AG09319 (cell line): ENCODE data around the gene TMEM203.

Experiments used
- DNase-seq: peaks from one replicate; pipeline ENCODE4 v3.0.0-alpha.2; 2010; ENCODE audit warnings: low read depth; ENCODE audit errors: extremely low read depth
- TF ChIP-seq, protein P1 (sequence below): IDR thresholded peaks from 2 replicates; pipeline ENCODE4 v1.5.1; 2011; ENCODE audit warnings: low read depth, mild to moderate bottlenecking, inconsistent platforms, low read length, moderate library complexity

TMEM203 gene

DNA sequence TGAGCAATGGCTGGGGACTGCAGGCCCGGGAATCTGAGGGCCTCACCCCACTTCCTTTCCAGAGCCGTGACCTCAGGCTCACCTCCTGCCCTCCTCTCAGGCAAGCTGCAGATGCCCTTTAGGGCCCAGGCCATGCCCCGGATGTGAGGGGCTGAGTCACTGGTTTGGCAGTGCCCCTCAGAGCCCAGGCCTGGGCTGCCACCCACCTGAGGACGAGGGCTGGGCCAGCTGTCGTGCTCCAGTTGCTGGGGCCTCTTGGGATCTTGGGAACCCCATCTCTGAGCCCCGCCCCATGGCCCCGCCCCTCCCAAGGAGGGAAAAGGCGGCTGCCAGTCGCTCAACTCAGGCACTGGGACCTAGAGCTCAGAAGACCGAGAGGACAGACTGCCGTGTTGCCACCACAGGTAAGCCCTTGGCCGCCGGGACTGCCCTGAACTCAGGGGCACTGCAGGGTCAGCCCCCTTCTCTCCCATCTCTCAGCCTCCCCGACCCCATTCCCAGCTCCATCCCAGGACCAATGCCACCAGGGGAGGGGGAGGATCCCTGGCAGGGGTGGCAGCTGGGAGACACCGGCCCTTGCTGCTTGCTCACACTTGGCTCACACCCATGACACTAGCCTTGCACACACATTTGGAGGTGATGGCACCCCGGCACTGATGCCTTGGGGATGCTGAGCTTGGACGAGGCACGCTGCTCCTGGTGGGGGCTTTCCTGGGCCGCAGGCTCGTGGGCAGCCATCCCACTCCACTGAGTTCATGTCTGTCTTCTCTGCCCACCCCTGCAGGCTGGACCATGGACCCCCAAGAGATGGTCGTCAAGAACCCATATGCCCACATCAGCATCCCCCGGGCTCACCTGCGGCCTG is 19.6 kb upstream of the TMEM203 start, which contains the start of gene CYSRT1:
Gene CYSRT1, plus strand, starts transcription at position 345 of the 865 bp plus-strand sequence. Its CDS starts 448 bp downstream, at position 793.
- TF ChIP-seq, protein P1, sequence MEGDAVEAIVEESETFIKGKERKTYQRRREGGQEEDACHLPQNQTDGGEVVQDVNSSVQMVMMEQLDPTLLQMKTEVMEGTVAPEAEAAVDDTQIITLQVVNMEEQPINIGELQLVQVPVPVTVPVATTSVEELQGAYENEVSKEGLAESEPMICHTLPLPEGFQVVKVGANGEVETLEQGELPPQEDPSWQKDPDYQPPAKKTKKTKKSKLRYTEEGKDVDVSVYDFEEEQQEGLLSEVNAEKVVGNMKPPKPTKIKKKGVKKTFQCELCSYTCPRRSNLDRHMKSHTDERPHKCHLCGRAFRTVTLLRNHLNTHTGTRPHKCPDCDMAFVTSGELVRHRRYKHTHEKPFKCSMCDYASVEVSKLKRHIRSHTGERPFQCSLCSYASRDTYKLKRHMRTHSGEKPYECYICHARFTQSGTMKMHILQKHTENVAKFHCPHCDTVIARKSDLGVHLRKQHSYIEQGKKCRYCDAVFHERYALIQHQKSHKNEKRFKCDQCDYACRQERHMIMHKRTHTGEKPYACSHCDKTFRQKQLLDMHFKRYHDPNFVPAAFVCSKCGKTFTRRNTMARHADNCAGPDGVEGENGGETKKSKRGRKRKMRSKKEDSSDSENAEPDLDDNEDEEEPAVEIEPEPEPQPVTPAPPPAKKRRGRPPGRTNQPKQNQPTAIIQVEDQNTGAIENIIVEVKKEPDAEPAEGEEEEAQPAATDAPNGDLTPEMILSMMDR = no peak
- DNase-seq = no peak

DNA sequence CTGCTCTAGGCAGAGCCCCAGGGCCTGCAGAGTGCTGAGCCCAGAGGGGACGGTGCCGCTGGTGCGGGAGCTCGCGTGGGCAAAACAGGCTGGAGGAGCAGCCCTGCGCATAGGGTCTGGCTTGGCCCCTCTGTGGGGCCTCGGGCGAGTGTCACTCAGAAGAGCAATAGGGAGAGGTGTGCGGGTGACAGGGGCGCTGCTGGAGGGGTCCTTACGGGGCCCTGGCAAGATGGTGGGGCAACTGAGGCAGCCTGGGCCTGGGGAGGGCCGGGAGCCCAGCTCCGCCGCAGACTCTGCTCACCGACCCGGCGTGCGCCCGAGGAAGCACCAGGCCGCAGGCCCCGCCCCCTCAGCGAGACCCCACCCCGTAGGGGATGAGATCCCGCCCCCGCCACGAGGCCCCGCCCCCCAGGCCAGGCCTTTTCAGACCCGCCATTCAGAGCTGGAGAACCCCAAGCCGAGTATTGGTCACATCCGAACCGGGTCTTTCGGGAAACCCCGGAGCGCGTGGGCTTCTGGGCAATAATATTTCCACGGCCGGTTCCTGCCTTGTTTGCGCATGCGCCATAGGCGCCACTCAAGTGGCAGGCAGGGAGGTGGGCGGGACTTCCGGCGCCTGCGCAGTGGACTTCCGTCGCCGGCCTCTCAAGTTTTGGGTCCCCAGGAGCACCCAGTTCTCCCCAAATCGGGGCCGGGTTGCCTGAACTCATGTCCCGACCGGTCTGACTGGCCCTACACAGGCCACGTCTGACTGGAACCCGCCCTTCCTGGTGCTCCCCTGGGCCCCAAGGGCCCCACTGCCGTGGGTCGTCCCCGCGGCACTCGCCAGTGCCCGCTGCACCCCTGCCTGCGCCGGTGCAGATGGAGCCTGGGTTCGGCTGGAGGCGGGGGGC is 17.9 kb upstream of the TMEM203 start:
- DNase-seq = peak; percentile 96
- TF ChIP-seq, protein P1 = no peak

DNA sequence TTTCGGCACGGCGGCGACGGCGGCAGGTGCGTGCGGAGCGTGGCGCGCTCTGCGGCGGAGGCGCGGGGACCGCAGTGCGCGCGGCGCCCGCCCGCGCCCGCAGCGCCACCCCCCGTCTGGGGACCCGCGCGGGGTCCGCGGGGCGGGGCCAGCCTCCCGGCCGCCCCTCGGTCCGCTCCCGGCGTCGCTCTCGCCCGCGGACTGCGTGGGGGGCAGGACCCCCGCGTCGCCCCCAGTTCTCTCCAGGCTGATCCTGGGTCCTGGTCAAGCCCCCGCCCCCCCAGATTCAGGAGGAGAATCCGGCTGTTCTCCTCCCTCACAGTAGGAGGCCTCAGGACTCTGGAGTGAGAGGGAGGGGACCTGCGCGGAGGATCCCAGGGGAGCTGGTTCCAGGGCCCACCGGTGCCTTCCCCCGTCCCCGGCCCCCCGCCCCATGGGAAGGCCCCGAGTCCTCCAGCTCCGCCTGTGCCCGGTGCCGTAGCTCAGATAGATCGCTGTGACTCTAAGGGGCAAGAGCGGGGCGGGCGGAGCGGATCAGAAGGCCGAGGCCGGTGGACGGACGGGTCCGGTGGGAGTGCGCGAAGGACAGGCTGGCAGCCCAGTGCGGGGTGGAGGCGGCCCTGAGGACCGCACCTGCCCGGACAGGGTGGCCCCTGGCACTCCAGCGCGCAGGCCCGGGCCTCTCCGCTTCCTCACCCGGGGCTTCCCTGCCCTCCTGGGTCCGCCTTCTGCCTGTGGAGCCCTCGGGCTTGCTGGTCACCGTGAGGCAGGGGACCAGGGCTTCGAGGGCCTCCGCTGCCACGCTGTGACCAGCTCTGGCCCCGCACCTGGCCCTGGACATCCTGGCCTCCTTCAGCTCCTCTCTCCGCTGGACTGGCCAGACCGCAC is 17.0 kb upstream of the TMEM203 start, which contains the start of gene RNF208:
Gene RNF208, minus strand, starts transcription at position 51 of the 888 bp plus-strand sequence. CDS start 1,028 bp downstream, outside the sequence.
- TF ChIP-seq, protein P1 = no peak
- DNase-seq = no peak

DNA sequence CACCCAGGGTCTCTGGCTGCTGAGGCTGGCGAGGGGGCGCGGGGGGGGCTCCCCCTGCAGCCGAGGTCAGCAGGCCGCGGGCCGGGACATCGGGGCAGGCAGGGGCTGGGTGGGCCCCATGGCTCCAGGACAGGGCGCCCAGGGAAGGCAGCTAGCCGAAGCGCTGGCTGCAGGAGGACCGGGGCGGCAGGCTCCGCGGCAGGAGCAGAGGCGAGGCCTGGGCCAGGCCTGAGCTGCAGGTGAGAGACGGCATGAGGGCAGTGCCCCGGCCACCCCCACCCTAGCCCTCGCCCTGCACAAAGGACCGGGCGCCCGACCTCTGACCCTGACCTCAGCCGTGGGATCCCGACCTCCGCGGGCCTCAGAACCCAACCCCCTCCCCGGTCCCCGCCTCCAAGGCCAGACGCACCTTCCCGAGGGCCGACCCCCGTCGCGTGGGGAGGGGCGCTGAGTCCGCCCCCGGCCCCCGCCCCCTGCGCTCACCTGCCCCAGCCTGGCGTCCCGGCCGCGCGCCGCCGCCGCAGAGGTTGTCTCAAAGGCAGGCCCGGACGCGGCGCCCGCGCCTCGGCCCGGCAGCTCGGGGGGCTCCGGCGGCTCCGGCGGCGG is 16.2 kb upstream of the TMEM203 start:
- no peak for DNase-seq
- TF ChIP-seq, protein P1 = no peak

DNA sequence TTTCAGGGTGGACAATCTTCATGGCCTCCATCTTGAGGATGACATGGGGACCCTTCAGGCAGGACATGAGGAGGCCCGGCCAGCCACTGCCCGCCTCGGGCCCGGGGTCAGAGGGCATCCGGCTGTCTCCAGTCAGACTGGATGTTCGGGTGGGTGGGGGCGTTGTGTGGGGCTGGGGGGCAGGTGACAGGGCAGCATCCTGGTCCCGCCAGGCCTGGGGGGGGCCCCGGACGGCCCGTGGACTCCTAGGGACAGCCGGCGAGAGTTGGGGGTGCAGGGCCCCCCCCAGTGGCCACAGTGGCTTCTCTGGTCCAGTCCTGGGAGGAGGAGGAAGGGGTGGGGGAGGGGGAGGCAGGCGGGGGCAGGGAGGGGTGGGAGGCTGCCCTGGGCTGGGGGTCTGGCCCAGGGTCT is 15.7 kb upstream of the TMEM203 start:
- no peak for DNase-seq
- TF ChIP-seq, protein P1 = no peak

DNA sequence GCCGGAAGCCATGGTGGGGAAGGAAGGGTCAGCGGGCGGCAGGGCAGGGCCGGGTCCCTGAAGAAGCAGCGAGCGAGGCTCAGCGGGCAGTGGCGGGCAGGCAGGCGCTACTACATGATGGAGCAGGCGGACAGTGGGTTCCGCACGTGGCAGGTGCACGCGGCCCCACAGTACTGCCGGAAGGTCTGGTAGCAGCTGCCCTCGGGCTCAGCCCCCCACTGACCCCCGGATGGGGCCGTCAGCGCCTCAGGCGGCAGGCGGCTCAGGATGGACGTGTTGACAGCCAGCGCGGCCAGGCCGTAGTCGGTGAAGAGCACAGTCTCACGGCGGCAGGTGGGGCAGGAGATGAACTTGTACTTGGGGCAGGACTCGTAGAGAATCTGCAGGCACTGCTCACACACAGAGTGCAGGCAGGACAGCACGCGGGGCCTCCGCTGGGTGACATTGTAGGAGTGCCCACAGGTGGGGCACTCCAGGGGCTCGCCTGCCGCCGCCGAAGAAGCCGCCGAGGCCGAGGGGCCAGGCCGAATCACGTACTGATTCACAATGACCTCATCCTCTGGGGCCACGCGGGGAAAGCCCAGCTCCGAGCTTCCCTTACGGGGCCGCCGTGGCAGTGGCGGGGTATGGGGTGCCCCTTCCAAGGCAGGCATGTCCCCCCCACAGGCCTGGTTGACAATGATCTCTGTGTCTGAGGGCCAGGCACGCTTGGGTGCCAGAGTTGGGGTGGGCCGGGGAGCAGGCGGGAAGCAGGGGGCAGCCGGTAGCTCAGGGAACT is 15.1 kb upstream of the TMEM203 start:
- no peak for DNase-seq
- TF ChIP-seq, protein P1 = no peak
